ENCODE measurements around the gene POLR2L. TPM values are rescaled to one million over a fixed set of nuclear protein-coding genes. Genes with fewer than 3 reads are reported as not detected.
A peak's percentile ranks its signal among the peaks of the same experiment; 100 is the strongest.

Gene POLR2L
- total and polyA plus RNA-seq, 2 of the 13 experiments (the other 11 are each of a cell fraction or from before 2014, with no cell fraction given) = 104 to 114 TPM

- TF ChIP-seq BCL3 (CRISPR knock-in tag; IDR thresholded peaks at IDR 0.05) = no peak
- peak; percentile 13; the same call in 1 of the 2 replicates for TF ChIP-seq CBFB (CRISPR knock-in tag; IDR thresholded peaks at IDR 0.05)
- TF ChIP-seq MXI1 (IDR thresholded peaks at IDR 0.05; ENCODE audit: borderline replicate concordance, low read depth, low read length) = peak; percentile 86; the same call in 1 of the 3 replicates
- TF ChIP-seq KDM1A (CRISPR knock-in tag; IDR thresholded peaks at IDR 0.05) = no peak
- no peak for TF ChIP-seq DZIP1 (CRISPR knock-in tag; IDR thresholded peaks at IDR 0.05)
- no peak for TF ChIP-seq HHEX (CRISPR knock-in tag; IDR thresholded peaks at IDR 0.05)
- TF ChIP-seq ZEB1 (IDR thresholded peaks at IDR 0.05; ENCODE audit: insufficient replicate concordance, low read depth) = no peak
- TF ChIP-seq ZNF574 (CRISPR knock-in tag; IDR thresholded peaks at IDR 0.05) = peak; percentile 47; the same call in 1 of the 2 replicates
- TF ChIP-seq ZNF691 (CRISPR knock-in tag; IDR thresholded peaks at IDR 0.05; ENCODE audit: borderline replicate concordance, low read depth) = no peak
- TF ChIP-seq FOSL2 (CRISPR knock-in tag; IDR thresholded peaks at IDR 0.05) = no peak
- TF ChIP-seq SMAD3 (CRISPR knock-in tag; IDR thresholded peaks at IDR 0.05) = no peak
- TF ChIP-seq MZF1 (CRISPR knock-in tag; IDR thresholded peaks at IDR 0.05; ENCODE audit: borderline replicate concordance) = no peak
- TF ChIP-seq ZBTB7A (CRISPR knock-in tag; IDR thresholded peaks at IDR 0.05) = peak; percentile 81; the same call in 1 of the 2 replicates
- TF ChIP-seq MAZ (IDR thresholded peaks at IDR 0.05; ENCODE audit: borderline replicate concordance, low read depth, low read length) = no peak
- TF ChIP-seq MAZ (CRISPR knock-in tag; IDR thresholded peaks at IDR 0.05; ENCODE audit: low read depth) = 0 out of 2 replicates have a peak, but pooled peaks have one; percentile 27
- no peak for TF ChIP-seq HOMEZ (CRISPR knock-in tag; IDR thresholded peaks at IDR 0.05; ENCODE audit: low read depth)
- TF ChIP-seq ZBTB20 (CRISPR knock-in tag; IDR thresholded peaks at IDR 0.05; ENCODE audit: borderline replicate concordance, low read depth) = no peak
- TF ChIP-seq SUZ12 (IDR thresholded peaks at IDR 0.05; ENCODE audit: low read depth, low read length) = no peak
- TF ChIP-seq ARNT2 (CRISPR knock-in tag; IDR thresholded peaks at IDR 0.05; ENCODE audit: low read depth) = peak; percentile 84; the same call in 1 of the 2 replicates
- TF ChIP-seq RARG (CRISPR knock-in tag; IDR thresholded peaks at IDR 0.05; ENCODE audit: low read depth) = no peak
- TF ChIP-seq NRL (CRISPR knock-in tag; IDR thresholded peaks at IDR 0.05; ENCODE audit: borderline replicate concordance) = no peak
These were observed 44.1 kb downstream of the POLR2L start, which contains the start of gene SLC25A22 (continued) for GRCh38 chr11:798093-798713.
